Fibroblast of skin of scalp (primary cell): Measurements from ENCODE around the gene ARL8B.
A peak's percentile ranks its signal among the peaks of the same experiment; 100 is the strongest.
"Not testable (repeated sequence)": the region's sequence is repeated elsewhere in the genome, so short reads cannot be mapped to it uniquely, and the experiment has no call there.

Experiments
- DNase-seq: peaks from one replicate; pipeline ENCODE4 v3.0.0-alpha.2; 2013

ARL8B gene

DNA sequence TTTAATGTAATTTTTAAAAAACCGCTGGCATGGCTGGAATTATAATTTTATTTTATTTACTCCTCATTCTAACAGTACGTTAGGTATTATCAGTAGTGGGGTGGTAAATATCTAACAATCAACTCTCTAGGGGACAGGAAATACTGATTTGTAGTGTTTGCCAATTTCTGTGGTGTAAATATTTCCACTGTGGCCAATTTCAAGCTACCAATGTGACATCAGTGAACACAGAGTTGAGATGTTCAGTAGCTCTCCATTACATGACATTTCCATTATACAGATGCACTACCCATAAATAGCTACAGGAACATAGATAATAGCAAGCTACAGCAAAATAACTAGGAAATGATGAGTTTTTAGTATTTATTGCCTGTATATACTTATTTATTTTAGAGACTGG, 10.0 kb upstream of the ARL8B start:
- DNase-seq = no peak

- not testable (repeated sequence) for DNase-seq
Measured at GRCh38 chr3:5113726-5114125, 8.4 kb upstream of the ARL8B start.

DNA sequence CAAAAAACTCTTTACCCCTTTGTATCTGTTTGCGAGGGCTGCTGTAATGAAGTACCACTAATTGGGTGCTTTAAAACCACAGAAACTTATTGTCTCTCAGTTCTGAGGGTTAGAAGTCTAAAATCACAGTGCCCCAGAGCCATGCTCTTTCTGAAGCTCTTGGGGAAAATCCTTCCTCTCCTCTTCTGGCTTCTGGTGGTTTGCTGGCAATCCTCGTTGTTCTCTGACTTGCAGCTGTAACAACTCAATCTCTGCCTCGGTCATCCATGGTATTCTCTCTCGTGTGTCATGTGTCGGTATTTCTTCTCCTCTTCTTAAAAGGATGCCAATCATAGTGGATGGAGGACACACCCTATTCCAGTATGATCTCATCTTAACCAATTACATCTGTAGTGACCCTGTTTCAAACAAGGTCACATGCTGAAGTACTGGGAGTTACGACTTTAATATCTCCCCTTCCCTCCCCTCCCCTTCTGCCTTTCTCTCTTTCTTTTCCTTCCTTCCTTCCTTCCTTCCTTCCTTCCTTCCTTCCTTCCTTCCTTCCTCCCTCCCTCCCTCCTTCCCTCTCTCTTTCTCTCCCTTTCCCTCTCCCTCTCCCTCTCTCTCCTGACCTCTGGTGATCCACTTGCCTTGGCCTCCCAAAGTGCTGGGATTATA, 6.5 kb upstream of the ARL8B start:
- DNase-seq = peak; percentile 14

DNA sequence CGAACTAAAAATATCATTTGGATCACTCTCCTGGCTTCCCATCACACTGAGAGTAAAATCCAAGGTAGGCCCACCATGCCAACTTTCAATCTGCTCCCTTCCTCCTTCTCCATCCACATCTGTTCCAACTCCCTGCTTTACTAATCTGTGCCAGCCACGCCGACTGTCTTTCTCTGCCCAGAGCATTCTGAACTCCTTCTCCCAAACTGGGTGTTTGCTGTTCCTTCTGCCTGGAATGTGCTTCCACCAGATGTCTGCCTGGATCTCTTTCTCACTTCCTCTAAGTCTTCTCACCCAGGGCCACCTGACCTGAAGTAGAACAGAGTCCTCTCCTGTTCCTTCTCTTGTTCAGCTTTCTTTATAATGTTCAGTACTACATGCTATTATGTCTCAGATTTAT, 5.6 kb upstream of the ARL8B start:
- no peak for DNase-seq

DNA sequence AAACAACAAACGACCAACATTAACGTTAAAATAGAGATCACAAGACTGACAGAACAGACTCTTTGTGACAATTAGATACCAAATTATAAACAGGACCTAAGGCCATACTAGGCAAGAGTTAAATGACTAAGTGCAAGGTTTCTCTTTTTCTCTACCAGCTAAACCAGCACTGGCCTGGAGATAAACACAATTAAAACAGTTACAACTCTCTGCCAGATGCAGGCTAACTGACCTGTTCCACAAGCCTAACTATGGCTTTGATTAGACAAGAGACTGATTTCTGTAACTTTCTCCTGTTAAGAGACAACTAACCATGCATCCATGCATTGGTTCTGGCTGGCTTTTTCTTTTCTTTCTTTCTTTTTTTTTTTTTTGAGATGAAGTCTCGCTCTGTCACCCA, 1.6 kb upstream of the ARL8B start:
- DNase-seq = no peak

DNA sequence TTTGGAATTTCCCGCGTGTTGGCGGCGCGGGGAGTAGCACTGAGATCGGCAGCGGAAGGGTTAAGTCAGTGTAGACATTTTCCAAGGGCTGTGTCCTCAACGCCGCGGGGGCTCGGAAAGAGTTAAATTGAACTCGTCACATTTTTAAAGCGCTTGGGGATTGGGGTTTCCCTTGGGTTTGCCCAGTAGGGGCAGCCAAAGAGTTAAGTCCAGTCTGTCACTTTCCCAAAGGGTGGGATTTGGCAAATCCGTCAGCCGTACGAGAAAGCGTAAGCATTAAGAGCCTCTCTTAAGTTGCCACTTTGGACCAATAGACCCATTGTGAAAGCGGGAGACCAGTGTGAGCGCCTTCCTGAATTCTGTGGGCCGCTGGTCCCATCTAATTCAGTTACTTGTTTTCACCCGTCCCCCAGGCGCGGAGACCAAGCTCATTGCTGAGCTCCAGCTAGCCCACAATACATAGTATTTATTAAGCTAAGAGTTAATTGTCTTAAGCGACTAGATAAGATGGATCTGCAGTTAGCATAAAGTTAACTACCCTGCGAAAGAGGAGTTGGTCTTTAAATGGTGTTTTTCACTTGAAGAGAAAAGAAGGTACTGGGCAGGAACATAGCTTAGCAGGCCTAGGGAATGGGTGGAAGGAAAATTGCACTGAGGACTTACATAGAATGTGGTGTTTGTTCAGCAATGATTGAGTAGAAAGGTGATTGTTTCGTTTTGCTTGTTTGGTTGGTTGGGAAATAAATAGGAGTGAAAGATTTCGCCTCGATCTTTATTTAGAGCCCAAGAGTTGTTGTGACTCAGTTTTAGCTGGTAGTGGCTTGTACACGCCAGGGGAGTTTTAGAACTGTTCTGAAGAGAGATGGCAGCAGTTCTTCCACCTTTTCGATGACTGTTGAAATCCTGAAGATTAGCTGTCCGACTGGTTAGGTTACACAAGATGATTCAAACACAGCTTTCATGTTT, 932 bp downstream of the ARL8B start:
- peak; percentile 46 for DNase-seq

- no peak for DNase-seq
Measured at GRCh38 chr3:5123937-5124336, 1.8 kb downstream of the ARL8B start.

DNA sequence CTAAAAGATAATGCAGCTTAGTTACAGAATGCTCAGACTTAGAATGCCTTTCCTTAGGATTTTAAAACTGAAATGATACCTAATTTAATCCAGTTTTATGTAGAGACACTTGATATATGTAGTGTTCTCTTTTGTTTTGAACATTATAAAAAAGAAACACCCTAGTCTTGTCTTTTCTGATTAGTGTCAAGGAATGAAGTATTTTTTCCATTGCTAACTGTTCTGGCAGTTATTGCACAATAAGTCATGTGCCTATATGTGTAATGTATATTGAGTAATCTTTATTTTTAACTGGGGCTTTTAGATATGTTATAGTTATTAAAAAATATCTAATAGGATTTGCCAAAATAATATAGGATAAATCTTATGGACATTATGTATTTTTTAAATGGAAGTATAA, 4.5 kb downstream of the ARL8B start:
- peak; percentile 49 for DNase-seq

- no peak for DNase-seq
Measured at GRCh38 chr3:5128849-5129248, 6.8 kb downstream of the ARL8B start.

GRCh38 chr3:5133239-5134018, 11.3 kb downstream of the ARL8B start:
- DNase-seq = no peak

DNA sequence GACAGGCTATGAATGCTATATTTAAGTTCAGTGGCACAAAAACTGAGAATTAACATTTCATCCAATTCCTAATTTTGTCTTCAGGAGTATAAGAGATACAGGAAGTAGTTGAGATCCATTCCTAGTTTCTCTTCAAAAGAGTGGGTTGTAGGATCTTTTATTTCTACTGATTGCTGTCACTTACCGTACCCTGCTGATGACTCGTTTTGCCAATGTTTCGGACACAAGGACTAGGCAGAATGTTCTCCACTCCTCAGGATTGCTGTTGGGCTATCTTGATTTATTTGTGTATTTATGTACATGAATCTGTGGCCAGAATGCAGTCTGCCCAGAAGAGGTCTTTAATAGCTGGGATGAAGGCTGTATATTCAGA, 11.9 kb downstream of the ARL8B start:
- DNase-seq = no peak

DNA sequence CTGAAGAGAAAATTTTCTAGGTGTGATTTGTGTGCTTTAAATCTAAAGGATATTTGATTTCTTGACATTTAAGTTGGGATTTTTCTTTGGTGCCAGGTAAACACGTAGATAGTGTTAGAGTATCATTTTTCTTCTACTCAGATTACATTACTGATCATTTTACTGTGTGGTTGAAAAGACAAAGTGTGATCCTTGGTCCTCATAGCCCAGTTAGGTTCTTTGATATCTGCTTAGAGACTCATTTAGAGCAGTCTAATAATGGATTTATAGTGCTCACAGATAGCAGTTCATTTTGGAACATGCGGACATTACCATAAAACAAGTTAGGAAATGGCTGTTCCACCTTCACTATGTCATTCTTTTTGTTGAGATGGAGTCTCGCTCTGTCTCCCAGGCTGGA, 12.4 kb downstream of the ARL8B start:
- no peak for DNase-seq

DNA sequence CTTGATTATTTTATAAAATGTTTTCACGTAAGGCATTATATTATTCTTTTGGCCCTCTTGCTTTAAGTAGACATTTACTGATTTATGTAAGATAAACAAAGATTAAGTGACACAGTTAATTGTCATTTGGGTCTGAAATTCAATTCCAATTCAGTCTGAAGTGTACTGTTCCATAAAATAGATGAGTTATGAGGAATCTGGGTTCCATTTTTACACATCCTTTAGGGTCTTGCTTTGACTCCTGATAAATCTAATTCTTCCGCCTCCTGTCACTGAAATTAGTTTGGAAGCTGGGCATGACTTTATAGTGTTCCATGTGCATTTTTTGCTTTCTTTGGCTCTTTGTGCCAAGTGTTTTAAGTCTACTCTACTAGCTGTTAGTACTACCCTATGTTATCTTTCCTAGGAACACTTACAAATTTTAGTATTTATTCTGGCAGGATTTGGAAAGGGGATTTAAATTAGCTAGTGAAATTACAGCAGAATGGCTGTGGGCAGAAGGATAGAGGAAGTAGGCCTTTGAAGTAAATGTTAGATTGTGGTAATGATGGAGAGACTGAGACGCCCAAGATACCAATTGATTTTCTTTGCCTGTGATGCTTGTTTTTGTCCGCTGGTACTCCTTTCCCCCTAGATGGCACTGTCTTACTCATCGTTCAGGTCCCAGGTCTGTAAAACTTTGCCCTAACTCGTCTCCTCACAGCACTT, 14.3 kb downstream of the ARL8B start:
- no peak for DNase-seq

DNA sequence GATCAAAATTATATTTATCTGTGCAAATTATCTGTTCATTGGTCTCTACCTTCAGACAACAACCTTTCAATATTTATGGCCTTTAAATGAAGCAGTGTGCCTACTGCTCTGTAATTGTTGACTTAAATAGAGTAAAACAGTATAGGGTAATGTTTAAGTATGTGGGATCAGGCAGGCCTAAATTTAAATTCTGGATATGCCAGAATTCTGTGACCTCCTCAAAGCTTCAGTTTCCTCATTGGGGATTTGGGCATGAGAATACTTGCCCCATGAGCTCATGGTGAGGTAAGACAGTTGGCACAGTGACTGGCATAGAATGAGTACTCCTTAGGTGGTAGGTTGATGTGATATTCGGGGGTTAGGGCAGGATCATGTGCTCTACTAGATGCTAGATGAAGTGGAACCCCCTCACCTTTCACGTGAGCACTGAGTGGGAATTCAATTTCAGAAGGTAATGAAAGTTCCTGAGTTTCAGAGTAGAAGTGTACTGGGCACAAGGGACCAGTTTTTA, 14.9 kb downstream of the ARL8B start:
- DNase-seq = no peak

DNA sequence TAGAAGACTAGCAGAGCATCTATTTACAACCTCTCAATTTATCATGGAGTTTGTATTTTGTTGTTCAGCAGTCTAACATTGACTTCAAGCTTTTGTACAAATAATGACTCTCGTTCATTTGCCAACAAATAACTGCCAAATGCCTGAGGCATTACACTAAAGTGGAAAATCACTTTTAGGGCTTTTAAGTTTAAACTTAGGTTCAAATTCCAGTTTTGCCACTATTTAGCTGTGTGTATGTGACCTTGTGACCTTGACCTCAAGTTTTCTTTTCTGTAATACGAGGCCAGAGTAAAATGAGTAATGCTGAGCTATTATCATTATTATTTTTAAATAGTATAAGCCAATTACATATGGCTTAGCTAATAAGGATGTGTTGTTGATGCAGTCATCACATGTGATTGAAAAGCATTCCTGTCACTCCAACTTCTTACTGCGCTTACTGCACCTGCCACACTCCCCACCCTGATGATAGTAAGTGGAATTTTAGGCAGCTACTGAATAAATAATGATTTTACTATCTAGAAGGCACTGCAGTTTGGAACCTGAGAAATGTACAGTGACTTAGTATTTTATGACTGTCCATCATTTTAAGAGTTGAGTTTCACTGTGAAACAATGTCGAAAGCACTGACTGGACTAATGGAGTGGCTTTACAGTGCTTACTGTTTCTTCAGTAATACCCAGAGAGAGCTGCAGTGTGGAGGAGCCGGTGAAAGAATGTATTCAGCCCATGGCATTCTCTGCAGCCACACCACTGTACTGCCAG, 16.3 kb downstream of the ARL8B start:
- DNase-seq = no peak

GRCh38 chr3:5140230-5140621, 18.1 kb downstream of the ARL8B start:
- no peak for DNase-seq

- no peak for DNase-seq
Measured at GRCh38 chr3:5140839-5141238, 18.7 kb downstream of the ARL8B start.

DNA sequence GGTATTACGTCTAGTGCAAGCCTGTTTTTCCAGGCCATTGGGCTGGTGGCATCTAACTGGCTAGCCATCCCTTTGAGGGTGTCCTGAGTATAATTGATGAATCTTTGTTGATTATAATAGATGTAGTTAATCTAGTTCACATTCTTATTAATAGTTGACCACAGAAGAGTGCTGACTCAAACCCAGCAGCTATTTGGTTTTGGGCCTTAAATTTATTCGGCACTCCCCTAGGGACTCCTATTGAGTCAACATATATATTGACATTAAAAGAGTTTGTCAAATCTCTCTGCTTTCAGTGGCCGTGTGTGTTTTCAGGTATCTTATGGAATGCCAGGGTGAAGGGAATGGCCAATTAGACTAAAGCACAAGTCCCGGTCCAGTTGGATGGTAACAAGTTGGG, 19.7 kb downstream of the ARL8B start:
- DNase-seq = no peak

- DNase-seq = no peak
Measured at GRCh38 chr3:5143464-5143863, 21.4 kb downstream of the ARL8B start.

DNA sequence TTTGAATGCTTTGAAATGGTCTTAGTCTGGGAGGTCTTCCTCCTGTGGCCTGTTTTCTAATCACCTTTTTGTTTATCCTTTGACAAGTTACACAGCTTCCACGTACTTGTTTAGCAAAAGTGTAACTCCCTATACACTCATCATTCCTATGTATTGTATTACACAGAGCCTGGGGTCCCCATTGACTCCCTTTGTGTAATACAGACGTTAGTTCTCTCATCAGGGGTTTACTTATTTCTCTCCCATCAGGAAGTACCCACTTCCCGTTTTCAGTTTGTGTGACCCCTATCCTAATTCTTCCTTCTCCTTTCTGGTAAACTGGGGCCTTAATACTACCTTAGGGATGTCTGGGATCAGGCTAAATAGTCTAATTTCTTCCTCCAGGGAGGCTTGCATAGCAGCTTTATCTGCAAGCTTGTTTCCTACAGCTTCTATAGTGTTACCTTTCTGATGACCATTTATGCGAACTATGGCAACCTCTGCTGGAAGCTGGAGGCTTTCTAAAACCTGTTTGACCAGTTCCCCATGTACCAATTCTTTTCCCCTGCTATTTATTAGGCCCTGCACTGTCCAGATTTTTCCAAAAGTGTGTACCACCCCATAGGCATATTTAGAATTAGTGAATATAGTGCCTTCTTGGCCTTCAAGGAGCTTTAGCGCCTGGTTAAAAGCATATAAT, 22.4 kb downstream of the ARL8B start:
- no peak for DNase-seq

GRCh38 chr3:5145120-5145519, 23.0 kb downstream of the ARL8B start:
- DNase-seq = no peak
